Measurements from ENCODE around the gene SPON1.

DNA sequence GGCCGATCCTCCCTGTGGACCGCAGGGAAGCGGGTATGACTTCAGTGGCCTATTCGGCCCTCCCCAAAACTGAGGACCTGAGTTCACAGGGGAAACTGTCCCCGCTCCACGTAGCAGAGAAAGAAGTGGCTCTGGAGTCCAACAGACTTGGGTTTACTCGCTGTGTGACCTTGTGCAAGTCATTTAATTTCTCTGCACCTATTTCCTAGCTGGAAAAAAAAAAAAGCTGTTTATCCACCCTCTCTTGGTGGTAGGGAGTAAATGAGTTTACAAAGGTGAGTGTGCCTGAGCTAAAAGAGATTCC lies 2.2 kb downstream of the SPON1 start:
- TF ChIP-seq, protein P1, sequence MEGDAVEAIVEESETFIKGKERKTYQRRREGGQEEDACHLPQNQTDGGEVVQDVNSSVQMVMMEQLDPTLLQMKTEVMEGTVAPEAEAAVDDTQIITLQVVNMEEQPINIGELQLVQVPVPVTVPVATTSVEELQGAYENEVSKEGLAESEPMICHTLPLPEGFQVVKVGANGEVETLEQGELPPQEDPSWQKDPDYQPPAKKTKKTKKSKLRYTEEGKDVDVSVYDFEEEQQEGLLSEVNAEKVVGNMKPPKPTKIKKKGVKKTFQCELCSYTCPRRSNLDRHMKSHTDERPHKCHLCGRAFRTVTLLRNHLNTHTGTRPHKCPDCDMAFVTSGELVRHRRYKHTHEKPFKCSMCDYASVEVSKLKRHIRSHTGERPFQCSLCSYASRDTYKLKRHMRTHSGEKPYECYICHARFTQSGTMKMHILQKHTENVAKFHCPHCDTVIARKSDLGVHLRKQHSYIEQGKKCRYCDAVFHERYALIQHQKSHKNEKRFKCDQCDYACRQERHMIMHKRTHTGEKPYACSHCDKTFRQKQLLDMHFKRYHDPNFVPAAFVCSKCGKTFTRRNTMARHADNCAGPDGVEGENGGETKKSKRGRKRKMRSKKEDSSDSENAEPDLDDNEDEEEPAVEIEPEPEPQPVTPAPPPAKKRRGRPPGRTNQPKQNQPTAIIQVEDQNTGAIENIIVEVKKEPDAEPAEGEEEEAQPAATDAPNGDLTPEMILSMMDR (IDR thresholded peaks at IDR 0.05; ENCODE audit: insufficient read depth, low read length, poor library complexity, severe bottlenecking) = no peak
- TF ChIP-seq EZH2phosphoT487 (conservative IDR thresholded peaks at IDR 0.05; ENCODE audit: low read length) = no peak
